HG03066 (cell line): ENCODE results near the gene GADD45A.
"Not testable (repeated sequence)": the region's sequence is repeated elsewhere in the genome, so short reads cannot be mapped to it uniquely, and the experiment has no call there.

Experiments used
- ATAC-seq: cut with Tn5 transposase; IDR thresholded peaks from one replicate; pipeline ENCODE4 v1.9.1; 2021; ENCODE audit warnings: low read depth; ENCODE audit not compliant: unreplicated experiment

The GADD45A gene

GRCh38 chr1:67717876-67718275, 32.9 kb downstream of the GADD45A start:
- ATAC-seq, result no peak

GRCh38 chr1:67719329-67720196, 34.6 kb downstream of the GADD45A start:
- no peak for ATAC-seq

- no peak for ATAC-seq
Observed at GRCh38 chr1:67721112-67721511, 36.1 kb downstream of the GADD45A start.

- ATAC-seq, result no peak
Observed at GRCh38 chr1:67721650-67722291, 36.8 kb downstream of the GADD45A start.

GRCh38 chr1:67722292-67722944, 37.4 kb downstream of the GADD45A start:
- ATAC-seq, result no peak

GRCh38 chr1:67723126-67723525, 38.1 kb downstream of the GADD45A start:
- ATAC-seq, result no peak

- ATAC-seq, result peak; percentile 64
Observed at GRCh38 chr1:67723620-67724019, 38.6 kb downstream of the GADD45A start.

- ATAC-seq, result no peak
Observed at GRCh38 chr1:67724928-67725560, 40.0 kb downstream of the GADD45A start.

- ATAC-seq, result no peak
Observed at GRCh38 chr1:67726224-67726623, 41.2 kb downstream of the GADD45A start.

- ATAC-seq, result no peak
Observed at GRCh38 chr1:67729872-67730271, 44.9 kb downstream of the GADD45A start.

GRCh38 chr1:67730312-67730711, 45.3 kb downstream of the GADD45A start:
- ATAC-seq, result not testable (repeated sequence)

- no peak for ATAC-seq
Observed at GRCh38 chr1:67731322-67731721, 46.3 kb downstream of the GADD45A start.

- peak; percentile 34 for ATAC-seq
Observed at GRCh38 chr1:67732750-67733151, 47.8 kb downstream of the GADD45A start.

- ATAC-seq, result no peak
Observed at GRCh38 chr1:67733681-67734322, 48.8 kb downstream of the GADD45A start.

GRCh38 chr1:67734323-67734690, 49.3 kb downstream of the GADD45A start:
- no peak for ATAC-seq

GRCh38 chr1:67735206-67735605, 50.2 kb downstream of the GADD45A start:
- ATAC-seq, result no peak

GRCh38 chr1:67735806-67736627, 51.0 kb downstream of the GADD45A start:
- ATAC-seq, result peak; percentile 92

GRCh38 chr1:67736750-67737149, 51.7 kb downstream of the GADD45A start:
- ATAC-seq, result no peak

- no peak for ATAC-seq
Observed at GRCh38 chr1:67737875-67738274, 52.9 kb downstream of the GADD45A start.
